Middle frontal gyrus (tissue), 1 donor: ENCODE measurements around the gene IL13.

ENCODE experiments used
- DNase-seq: peaks from one replicate; pipeline ENCODE4 v3.0.0-alpha.2; 2015; ENCODE audit warnings: low spot score; ENCODE audit errors: extremely low spot score

The IL13 gene

DNA sequence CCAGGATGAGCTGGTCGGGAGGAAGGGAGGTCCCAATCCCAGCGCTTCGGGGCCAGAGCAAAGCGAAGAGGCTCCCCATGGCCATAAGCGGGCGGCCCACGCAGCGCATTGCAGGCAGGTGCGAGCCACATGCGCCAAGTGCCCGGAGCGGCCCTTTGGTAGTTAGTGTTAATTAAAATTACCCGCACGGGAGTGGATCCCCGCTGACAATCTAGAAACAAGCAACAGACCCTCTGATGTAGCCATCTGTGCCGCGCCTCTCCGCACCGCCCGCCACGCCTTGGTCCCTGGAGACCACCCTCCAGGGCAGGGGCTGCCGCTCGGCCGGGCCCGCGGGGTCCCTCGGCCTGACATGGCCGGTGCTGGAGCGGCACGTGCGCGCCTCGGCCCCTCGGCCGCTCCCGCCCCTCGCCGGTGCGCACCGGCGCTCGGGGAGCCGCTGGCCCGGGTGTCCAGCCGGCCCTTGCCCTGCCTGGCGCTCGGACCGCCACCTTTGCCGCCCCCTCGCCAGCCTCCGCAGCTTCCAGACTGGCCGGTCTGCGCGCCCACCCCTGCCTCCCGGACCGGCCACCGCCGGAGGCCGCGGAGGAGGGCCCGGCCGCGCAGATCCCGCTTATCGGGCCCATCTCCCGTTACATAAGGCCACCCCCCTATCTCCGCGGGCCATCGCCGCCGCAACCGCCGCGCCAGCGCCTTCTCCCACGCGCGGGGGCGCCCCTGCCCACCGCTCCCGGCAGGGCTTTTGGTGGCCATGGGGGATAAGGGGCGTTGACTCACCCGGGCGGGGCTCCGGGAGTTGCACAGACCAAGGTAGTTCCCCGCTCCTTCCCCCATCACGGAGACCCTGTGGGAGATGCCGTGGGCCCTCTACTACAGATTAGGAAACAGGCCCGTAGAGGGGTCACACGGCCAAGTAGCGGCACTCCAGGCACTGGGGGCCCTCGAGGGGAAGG, 1.9 kb upstream of the IL13 start:
- DNase-seq: no peak

- no peak for DNase-seq
Observed at GRCh38 chr5:132656774-132657355, 1.1 kb upstream of the IL13 start.

GRCh38 chr5:132658381-132659302, 669 bp downstream of the IL13 start:
- DNase-seq: no peak

DNA sequence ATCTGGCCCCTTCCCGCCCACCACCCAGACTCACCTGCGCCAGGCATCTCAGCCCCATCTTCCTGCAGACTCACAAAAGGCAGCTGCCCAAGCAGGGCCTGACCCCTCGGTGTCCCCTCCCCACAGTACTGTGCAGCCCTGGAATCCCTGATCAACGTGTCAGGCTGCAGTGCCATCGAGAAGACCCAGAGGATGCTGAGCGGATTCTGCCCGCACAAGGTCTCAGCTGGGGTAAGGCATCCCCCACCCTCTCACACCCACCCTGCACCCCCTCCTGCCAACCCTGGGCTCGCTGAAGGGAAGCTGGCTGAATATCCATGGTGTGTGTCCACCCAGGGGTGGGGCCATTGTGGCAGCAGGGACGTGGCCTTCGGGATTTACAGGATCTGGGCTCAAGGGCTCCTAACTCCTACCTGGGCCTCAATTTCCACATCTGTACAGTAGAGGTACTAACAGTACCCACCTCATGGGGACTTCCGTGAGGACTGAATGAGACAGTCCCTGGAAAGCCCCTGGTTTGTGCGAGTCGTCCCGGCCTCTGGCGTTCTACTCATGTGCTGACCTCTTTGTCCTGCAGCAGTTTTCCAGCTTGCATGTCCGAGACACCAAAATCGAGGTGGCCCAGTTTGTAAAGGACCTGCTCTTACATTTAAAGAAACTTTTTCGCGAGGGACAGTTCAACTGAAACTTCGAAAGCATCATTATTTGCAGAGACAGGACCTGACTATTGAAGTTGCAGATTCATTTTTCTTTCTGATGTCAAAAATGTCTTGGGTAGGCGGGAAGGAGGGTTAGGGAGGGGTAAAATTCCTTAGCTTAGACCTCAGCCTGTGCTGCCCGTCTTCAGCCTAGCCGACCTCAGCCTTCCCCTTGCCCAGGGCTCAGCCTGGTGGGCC, 1.9 kb downstream of the IL13 start:
- DNase-seq: no peak

GRCh38 chr5:132661231-132662003, 3.4 kb downstream of the IL13 start:
- DNase-seq: no peak

DNA sequence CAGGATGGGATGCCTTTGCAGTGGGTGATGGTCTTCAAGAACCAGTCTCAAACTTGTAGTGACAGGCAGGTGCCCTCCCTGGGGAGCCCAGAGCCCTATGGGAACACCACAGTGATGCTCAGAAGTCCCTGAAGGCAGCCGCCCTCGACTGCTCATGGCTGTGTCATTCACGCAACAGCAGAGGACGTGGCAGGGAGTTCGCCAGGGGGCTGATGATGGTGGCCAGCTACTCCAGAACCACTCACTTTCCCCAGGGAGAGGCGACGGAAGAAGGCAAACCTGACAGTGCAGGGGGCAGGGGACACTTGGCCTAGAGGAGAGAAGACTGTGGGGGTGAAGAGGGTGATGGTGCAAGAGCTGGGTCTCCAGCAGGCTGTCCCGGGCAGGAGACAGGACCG, 4.0 kb downstream of the IL13 start:
- no peak for DNase-seq

DNA sequence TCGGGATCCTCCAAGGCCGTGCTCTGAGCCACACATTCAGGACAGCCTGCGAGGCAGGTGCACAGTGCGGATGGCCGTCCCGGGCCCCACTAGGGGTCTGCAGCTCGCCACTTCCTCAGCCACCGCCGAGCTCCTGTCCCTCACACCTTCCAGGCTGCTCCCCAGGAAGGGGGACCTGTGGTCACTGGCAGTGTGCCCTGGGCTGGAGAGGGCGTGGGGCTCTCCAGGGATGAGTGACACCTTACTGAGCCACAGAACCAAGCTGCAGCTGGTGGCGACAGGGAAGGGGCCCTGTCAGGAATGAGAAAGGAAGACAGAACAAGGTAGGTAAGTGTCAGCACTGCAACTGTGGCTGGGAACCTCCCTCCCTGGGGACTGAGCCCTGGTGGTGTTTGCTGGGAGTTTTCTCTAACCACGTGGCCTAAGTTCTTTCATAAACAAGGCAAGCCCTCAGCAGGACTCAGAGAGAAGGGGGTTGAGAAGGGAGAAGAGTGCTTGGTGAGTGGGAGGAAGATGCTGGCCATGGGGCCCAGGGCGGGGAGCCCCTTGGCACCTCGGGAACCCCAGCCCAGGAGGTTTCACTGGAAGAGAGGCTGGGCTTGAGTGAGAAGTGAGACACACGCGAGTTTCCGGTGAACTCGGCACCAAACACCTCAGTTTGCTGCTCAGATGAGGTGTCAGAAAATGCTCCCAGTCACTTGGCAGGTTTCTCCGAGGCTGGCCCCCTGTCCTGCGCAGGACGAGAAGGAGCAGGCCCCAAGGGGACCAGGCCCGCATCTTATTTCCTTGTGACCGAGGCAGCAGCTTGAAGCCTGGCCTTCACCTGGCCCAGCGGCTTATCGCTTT, 5.2 kb downstream of the IL13 start:
- DNase-seq: no peak

DNA sequence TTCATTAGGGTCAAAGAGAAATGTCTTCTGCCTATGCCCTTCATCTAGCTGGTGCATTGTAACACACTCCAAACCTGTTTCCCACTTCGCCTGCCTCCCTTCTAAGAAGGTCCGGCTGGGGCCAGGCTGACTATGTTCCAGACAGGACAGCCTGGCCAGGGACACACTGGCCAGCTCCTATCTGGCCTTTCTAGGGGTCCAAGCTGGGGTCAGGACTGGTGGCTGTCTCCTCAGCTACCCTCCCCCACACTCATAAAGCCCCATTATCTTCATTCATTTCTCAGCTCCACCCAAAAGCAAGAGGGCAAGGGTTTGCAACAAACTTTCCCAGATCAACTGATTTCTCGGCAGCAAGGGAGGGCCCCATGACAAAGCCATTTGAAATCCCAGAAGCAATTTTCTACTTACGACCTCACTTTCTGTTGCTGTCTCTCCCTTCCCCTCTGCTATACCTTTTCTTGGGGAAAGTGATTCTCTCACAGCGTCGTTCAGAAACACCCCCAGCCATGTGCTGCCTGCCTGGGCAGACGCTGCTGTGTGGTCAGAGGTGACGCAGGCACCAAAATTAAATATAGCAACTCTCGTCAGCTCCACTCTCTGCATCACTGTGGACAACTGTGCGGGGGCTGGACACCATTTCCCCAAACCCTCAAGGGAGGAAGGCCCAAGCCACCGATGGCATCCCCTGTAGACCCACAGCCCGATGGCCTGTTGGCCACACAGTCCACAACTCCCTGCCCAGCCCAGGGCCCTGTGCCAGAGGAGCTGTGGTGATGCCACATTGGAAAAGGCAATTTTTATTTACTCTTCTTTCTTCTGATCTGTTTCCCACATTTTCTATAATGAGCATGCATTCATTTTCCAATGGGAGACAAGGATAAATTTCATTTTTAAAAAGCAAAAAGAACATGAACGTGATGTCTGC, 6.1 kb downstream of the IL13 start:
- no peak for DNase-seq

GRCh38 chr5:132664696-132665209, 6.8 kb downstream of the IL13 start:
- DNase-seq: no peak

DNA sequence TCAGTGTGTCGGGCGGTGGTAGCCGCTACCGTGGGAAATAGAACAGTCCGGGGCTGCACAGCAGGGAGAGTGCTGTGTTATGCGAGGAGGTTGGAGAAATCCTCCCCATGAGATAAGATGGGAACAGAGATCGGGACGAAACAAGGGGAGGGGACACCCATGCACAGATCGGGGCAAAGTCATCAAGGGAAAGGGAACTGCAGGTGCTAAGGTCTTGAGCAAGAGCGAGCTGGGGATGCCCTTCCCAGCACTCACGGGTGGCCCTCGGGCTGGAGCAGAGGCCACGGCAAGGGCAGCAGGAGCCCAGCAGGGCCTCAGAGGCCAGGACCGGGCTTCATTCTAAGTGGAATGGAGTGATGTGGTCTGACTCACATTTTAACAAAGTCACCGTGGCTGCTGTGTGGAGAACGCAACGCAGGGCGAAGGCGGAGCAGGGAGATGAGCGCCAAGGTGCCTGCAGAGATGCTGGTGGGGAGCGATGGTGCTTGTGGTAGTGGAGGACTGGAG, 7.7 kb downstream of the IL13 start:
- DNase-seq: no peak

DNA sequence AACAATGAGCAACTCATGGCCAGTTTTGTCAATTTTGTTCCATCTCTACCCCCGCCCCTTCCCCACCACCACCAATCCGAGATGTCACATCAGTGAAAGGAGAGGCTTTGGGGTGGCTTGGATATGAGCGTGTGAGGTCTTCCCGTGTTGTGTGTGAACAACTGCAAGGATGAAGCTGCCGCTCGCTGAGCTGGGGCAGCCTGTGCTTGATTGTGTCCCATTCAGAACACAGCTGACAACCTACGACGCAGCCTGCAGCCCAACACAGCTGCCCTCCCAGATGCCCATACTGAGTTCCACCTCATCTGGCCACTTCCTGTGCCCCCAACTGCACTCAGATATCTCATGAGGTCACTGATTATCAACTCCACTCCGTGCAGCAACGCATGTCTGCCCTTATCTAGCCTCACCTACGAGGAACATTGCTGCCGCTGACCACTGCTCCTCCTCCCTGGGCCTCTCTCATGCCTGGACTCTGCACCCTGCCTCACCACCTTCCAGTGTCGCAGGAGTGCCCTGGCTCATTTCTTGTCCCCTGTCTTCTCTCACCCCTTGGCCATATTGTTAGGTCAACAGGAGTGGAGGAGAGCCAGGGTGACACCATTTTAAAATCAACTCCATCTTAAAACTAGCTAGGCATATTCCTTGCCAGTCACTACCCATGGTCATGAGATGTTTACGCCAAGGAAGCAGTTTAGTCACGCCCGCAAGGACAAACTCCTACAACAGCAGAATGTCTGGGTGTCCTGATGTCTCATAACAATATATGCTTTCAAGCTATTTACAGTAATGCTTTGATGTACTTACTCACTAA, 8.5 kb downstream of the IL13 start:
- DNase-seq: no peak

DNA sequence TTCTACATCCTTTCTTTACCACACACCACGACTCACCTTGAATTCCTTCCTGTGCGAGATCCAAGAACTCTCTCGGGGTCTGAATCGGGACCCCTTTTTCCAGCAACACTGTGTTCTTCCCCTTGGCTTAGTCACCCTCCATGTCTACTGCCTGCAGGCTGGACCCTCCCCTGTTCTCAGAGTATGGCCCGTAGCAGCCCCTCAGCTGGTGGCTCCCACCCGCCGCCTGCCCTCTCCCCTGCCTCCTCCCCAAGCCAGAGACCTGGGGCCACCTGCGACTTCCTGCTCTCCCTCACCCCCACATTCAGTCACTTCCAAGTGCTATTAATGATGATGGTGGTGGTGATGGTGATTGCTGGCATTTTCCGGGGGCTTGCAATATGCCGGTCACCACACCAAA, 9.3 kb downstream of the IL13 start:
- no peak for DNase-seq

DNA sequence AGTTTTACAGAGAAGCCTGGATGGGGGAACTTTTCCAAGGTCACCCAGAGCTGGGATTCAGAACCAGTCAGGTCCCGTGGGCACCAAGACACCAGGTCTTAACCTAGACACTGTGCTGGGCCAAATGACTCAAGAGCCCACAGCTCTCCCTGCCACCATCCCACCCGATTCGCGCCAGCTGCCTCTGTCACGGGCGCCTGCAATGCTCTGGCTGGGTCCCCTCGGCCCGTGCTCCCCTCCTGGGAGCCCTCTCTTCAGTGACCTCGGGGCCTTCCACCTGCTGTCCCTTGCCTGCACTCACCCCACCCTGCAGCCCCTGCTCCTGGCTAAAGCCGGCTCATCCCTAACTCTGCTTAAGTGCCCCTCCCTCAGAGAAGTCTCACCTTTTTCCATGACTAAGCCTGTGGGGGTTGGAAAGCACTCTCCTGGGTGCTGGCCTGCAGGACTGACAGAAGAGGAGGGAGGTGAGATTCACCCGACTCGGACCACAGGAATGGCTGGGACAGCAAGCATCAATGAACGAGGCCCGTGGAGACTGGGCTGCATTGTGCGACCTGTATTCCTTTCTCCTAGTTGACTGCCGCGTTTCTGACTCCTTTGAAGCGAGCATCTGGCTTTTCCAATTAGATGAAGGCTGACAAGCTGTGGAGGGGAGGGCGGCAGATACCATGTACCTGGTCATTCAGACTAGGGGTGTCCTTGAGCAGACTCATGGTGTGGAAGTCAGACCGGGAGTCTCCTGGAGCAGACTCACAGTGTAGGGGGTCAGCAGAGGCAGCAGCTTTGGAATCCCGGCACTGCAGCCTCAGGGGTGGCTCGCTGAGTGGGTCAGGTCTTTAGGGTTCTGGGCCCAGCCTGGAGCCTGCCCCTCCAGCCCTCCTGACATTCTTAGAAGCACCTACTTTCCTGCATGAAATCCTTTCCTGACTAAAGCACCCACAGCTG, 10.1 kb downstream of the IL13 start:
- no peak for DNase-seq

GRCh38 chr5:132668706-132669454, 10.9 kb downstream of the IL13 start:
- no peak for DNase-seq

- no peak for DNase-seq
Observed at GRCh38 chr5:132669455-132669820, 11.5 kb downstream of the IL13 start.
